NCI-H2029 treated with DMSO at 0.1 percent for 48 hours (cell line): ENCODE data around the gene BTNL8.

Experiments
- DNase-seq: peaks from one replicate; lab custom pipeline; 2025; lab: John Stamatoyannopoulos, UW

The BTNL8 gene, protein sequence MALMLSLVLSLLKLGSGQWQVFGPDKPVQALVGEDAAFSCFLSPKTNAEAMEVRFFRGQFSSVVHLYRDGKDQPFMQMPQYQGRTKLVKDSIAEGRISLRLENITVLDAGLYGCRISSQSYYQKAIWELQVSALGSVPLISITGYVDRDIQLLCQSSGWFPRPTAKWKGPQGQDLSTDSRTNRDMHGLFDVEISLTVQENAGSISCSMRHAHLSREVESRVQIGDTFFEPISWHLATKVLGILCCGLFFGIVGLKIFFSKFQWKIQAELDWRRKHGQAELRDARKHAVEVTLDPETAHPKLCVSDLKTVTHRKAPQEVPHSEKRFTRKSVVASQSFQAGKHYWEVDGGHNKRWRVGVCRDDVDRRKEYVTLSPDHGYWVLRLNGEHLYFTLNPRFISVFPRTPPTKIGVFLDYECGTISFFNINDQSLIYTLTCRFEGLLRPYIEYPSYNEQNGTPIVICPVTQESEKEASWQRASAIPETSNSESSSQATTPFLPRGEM

DNA sequence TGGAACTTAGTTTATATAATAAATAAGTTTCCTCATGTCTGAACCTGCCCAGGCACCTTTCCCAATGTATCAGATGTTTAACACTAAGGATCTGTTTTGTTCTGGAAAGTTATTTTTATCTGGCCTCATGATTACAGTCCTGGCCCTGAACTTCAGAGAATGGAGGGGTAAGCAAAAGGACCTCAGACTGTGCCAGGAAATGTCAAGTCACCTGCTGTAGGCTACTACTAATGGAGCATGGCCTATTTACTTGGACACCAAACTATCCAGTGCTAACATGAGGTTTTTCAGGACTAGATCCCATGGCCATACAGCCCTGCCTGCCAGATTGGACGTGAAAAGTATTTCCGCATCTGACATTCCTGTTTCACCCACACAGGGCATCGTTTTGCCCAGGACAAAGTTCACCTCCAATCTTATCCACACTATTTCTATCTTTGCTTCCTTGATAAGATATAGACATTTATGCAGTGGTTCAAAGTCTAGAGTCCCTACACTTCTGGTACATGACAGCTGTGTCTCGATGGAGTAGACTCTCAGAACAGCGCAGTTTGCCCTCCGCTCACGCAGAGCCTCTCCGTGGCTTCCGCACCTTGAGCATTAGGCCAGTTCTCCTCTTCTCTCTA lies at the start of gene BTNL8:
BTNL8 (plus strand) TSS at position 539 of the 626 bp plus-strand sequence. CDS start 152 bp downstream, outside the sequence.
- no peak for DNase-seq

DNA sequence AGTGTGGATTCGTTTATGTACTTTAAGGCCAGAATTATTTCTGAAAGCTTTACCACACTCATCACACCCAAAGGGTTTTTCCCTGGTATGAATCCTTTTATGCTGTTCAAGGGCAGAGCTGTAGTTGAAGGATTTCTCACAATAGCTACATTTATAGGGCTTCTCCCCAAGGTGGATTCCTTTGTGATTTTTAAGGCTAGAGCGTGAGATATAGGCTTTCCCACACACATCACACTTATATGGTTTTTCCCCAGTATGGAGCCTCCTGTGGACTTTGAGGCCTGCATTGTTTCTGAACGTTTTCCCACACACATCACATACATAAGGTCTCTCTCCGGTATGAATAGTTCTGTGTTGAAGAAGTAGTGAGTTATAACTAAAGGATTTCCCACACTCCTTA lies 49.1 kb upstream of the BTNL8 start:
- no peak for DNase-seq

DNA sequence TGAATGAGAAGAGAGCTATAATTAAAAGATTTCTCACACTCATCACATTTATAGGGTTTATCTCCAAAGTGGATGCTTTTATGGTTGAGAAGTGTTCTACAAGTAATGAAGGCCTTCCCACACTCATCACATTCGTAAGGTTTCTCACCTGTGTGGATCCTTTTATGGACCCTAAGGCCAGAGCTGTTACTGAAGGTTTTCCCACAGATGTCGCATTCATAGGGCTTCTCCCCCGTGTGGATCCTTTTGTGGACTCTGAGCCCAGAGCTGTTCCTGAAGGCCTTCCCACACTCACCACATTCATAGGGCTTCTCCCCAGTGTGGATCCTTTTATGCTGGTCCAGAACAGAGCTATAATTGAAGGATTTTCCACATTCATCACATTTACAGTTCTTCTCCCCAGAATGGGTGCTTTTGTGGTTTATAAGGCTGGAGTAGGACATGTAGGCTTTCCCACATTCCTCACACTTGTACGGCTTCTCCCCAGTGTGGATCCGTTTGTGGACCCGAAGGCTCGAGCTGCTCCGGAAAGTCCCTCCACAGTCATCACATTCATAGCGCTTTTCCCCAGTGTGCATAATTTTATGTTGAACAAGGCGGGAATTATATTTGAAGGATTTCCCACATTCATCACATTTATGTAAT lies 48.4 kb upstream of the BTNL8 start:
- no peak for DNase-seq

DNA sequence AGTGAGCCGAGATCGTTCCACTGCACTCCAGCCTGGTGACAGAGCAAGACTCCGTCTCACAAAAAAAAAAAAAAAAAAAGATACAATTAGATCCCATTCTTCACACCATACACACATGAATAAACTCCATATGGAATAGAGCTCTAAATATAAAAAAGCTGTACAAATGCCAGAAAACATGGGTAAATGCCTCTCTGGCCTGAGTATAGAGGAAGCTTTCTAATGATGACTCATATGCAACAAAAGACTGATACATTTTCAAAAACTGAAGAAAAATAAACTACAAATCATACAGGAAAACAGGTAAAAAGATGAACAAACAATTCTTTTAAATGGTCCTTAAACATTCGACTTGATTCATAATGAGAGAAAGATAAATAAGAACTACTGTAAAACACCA lies 46.5 kb upstream of the BTNL8 start:
- DNase-seq: no peak

DNA sequence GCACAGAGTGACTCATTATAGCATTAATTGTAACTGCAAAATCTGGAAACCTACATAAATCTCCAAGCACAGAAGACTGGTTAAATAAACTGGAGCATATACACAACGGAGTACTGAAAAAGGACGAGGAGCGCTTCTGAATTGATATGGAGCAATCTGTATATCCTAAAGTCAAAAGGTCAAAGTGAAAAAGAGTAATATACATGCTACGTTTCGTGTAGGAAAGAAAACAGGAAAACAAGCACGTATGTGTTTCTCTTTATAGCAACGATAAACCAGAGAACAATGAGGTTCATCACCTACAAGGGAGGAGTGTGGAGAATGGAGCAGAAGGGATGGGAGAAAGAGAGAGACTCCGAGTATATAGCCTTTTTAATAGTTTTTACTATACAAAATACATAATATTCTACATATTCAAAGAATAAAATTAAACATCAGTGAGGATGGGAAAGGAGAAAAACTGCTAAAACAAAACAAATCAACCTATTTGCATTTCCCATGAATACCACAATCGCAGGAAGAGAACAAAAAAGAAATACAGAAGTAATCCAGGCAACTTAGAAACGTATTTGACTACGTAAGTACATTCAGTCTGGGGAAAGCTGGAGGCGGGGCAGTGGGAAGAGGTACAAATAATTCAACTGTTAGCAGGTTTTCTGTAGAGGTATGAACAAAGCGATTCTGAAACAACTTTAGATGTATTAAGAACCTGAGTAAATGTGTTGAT lies 45.7 kb upstream of the BTNL8 start:
- no peak for DNase-seq

DNA sequence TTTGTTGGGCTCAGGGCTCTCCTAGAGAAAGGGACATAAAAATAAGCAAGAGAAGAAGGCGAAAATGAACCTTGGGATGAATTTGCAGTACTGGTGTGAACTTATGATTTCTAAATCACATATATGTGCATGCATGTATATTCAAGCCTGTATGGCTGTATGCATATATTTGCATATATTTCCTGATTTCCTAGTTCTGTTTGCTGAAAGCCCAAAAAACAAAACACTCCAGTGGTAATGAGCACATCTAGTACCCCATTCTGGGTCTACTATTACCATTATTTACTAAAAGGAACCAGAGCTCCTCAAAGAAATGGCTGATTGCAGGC lies 45.1 kb upstream of the BTNL8 start:
- DNase-seq: no peak

DNA sequence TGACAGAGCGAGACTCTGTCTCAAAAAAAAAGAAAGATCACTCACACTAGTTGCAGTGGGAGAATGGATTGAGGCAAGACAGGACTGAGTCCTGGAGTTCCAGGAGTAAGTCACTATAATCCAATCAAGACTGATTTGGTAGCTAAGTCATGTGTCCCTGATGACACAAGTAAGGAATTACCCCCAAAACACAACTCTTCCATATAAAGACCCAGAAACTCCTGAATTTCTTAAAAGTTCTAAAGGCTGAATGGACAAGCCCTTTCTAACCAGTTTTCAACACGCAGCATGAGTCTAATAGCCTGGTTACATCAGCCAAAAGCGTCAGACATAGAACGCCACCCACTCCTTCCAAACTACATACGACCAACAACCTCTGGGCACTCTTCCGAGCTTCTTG lies 40.4 kb upstream of the BTNL8 start:
- no peak for DNase-seq

DNA sequence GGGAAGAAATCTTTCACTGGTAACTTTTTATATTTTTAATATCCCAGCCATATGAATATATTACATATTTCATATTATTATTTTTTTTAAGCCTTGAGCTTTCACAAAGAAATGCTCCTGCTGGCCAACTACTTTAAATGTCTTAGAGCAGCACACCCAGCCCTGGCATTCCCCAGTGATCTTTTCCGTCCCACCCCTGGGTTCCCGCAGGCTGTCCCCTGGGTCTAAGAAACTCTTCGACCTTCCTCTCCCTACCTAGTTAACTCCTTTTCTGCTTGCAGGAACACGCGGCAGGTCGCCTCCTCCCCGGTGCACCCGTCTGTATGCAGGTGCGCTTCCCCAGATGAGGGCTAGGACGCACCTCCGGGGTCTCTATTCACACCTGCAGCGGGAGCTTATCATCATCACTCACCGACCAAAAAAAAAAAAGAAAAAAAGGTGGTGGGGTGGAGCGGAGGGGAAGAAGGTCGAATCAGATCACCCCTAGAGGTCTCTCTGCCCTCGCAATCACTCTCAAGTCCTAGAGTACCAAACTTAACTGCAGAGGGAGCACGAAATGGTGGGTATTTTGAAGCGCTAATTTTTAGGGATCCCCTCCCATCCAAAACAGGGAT lies 38.6 kb upstream of the BTNL8 start:
- peak; percentile 22 for DNase-seq

DNA sequence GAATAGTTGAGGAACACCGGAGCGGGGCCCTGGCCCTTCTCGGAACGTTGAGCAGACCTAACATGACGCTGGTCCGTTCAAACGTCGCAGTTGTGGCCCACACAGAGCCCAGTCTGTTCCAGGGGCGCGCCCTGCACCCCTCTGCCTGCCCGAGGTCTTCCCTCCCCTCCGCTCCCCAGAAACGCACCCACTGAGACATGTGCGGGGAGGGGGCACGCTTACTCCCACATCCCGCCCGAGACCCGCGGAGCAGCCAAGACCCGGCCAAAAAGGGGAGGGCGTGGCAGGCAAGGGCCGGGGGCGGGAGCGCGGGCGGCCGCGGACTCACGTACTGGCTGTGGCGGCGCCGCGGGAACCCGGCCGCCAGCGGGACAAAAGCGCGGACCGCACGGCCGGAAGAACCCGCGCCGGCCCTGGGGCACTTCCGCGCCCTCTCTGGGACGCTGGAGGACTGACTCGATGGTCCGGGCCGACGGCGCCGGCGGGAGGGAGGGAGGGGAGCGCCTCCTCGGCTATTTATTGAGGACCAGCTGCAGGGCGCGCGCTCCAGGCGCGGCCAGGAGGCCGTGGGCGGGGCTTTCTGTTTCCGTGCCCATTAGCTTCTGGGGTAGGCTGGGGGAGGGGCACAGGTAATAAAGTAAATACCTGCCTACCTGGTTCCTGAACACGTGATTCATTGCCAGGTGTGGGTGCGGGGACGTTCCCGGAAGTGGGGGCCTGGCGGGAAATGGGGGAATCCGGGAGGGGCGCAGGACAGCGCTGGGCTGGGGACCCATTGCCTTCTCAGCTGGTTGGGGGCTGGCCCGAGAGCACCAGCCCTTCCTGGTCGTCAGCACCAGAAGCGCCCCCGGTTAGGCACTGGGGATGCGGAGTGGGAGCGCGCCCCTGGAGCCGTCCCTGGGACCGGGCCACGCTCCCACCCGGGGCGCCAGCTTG lies 37.8 kb upstream of the BTNL8 start, which contains the start of gene ZFP62:
ZFP62 (minus strand) TSS at position 390 of the 936 bp plus-strand sequence; CDS start at position 333, 57 bp downstream.
- DNase-seq: peak; percentile 66

DNA sequence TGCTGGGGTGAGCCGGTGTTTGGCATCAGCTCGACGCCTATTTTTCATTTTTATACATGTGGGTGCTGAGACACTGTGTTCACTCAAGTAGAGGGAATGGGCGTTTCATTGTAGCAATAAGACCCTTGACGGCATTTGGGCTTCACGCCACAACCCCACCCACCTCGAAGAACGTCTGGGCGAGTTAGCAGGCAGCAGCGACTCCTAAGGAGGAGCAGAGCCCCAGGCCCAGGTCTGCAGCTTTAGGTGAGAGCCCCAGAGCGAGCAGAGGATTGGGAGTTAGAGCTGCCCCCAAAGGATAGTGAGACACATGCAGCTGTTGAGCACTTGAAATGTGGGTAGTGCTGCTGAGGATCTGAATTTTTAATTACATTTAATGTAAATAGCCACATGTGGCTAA lies 36.3 kb upstream of the BTNL8 start:
- no peak for DNase-seq

DNA sequence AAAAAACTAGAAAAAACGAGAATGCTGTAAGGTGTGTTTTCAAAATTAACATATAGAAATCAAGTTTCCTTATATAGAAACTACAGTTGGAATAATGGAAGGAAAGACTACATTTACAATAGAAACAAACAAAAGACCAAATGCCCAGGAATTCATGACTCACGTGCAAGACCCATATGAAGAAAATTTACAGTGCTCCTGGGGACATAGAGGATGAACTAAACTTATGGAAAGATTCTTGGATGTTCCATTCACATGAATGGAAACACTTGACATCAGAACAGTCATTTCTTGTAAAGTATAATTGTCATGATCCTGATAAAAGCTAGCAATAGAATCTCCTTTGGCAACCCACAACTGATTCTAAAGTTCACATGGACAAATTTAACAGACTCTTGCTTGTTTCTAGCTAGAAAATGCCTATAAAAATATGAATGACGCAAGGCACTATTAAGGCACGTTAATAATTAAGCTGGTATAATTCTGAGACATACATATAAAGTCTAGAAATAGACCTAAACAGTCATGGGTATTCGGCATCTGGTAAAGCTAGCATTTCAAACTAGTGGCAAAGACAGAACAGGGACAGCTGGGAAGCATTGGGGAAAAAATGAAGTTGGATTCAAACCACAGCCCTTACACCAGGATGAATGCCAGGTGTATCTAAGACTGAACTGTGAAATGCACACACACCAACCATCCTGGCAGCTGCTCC lies 32.8 kb upstream of the BTNL8 start:
- DNase-seq: no peak

DNA sequence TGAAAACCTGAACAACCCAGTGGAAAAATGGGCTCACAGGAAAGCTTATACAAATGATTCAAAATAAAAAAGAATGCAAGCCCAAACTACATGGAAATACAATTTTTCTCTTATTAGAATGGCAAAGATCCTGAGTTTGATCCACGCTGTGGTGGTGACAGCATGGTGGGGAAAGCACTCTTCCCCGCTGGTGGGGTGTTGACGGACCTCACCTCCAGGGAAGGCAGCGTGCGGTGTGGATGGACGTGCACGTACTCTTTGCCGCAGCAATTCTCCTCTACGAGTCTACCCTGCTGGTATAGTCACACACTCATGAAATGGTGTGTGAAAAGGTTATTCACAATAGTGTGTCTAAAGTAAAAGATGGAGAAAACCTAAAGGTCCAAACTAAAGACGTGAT lies 32.0 kb upstream of the BTNL8 start:
- DNase-seq: no peak

DNA sequence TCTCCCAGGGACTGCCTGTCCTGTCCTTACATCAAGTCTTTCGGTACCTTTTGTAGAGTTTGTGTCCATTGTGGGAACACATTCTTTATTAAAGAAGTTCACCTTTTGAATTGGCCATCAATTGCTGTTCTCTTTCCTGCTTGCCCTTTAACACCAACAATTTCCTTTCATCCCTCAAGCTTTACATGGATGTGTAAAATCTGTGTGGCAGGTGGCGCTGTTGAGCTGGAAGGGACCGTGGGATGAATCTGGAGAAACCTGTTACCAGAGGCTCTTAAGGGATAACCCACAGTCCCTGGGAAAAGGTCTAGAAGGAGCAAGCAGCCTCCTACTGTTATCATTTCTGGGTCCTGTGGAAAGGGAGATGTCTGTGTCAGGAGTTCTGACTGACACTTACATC lies 30.0 kb upstream of the BTNL8 start:
- peak; percentile 63 for DNase-seq

DNA sequence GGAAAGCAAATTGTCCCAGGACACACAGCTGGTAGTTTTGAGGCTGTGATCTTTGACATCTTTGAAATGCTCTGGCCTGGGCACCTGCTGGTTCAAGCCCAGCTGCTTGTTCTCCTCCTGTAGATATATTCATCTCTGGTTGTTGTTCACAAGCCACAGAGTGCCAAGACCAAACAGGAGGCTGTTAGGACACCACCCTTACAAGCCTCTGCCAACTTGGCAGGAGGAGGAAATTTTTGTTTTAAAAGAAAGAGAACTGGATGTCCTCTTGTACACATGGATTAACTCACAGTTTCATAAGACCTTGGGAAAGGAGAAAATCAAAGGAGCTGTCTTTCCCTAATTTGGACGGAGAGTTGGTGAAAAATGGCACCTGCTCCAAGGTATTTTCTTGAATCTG lies 29.4 kb upstream of the BTNL8 start:
- no peak for DNase-seq

DNA sequence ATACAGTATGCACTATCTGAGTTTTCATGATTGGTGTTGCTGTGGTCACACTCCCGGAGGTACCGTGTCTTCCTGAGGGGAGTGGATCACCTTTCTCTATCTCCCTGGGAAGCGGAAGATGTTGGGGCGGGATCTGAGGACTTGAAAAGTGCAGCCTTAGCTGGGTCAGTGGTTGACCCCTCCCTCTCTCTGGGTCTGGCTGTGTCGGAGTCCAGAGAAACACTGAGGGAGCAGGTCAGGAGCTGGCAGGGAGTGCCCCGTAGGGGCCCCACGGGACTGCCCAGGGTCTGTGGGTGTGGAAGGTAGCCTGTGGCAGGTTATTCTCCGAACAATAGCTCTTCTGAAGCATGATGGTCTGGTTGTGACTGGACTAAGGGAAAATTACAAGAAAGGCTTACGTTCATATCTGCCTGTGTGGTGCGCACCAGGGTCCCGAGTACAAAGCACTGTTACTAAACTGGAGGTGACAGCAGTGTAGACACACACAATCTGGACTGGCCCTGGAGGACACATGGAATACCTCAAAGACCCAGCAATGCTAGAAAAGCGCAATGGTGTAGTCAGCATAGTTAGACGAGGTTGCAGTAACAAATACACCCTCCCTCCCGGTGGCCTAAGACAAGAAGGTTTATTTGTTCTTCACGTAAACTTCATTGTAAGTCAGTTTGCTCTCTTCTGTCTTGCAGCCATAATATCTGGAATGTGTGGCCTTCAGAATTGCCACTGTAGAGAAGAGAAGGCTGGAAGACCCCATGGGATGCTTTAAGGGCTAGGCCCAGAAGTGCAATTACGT lies 28.5 kb upstream of the BTNL8 start:
- DNase-seq: no peak

DNA sequence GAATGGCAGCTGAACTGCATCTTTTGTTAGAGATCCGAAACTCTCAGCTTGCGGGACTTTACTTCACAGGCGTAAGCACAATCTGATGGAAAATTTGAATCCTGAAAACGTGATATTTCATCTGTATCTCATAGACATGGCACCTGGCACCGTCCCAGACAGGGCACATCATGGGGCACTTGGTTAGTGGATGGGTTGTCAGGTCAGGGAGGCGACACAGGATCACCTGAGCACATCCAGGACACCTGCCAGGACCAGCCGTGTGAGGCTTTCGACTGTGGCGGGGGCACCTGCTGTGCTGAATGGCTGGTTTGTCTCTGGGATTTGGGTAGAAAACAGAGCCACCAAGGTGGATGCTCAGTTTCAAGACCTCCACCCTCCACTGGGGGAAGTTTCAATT lies 26.5 kb upstream of the BTNL8 start:
- DNase-seq: no peak

DNA sequence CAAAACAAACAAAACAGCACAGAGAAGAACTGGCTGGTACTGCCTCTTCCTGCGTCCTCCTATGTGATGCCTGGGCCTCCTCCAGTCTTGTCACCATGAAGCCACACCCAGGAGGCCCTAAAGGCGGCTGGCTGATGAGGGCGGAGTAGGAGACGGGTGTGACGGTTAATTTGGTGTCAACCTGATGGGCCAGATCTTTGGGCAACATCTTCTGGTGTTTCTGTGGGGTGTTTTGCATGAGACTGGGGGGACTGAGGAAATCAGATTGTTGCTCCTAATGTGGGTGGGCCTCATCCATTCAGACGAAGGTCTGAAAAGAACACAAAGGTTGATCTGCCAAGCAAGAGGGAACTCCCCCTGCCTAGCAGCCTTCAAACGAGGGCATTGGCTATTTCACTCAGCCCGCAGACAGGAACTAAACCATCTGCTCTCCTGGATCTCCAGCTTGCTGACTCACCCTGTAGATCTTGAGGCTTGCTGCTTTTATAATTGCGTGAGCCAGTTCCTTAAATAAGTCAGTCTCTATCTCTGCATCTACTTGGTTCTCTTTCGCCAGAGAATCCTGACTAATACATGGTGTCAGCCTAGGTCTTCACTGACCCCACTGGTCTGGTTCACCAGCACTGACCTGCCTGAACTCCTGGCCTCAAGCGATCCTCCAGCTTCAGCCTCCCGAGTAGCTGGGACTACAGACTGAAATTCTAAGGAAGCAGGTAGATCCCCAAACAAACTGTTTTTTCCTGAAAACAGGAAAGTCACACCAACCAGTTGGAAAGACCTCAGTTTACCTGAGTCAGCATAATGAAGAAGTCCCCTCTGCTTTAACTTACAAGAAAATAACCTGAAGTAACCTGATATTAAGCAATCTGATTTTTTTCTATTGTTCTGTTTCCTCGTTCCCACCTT lies 25.1 kb upstream of the BTNL8 start:
- DNase-seq: no peak
